ENCODE results near the gene CDH5. TPM values are rescaled to one million over a fixed set of nuclear protein-coding genes. Genes with fewer than 3 reads are reported as not detected.

Gene CDH5
- total and polyA plus RNA-seq, 8 donors, result 77.2 to 179 (median 154) TPM

DNA sequence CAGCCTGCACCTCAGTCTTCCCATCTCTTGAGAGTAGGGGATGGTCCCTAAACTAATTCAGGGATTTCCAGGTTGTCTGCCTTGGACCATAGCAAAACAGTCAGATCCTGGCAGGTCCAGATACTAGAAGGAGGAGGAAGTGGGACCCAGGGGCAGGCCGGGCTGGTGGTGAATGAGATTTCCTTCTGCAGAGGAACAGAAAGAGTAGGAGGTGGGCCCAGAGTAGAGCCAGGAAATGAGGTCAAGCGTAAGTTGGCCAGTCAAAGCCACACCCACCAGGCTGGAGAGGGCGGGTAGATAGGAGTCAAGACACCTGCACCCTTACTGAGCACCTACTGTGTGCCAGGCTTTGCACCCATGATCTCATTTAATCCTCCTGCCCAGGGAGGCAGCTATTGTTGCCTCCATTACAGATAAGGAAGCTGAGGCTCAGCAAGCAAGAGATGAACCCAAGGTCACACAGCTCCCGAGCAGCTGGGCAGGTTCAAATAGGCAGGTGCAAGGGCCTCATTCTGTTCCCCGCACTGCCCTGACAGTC, 2.6 kb downstream of the CDH5 start:
- Histone ChIP-seq H3K27ac (peak overlapping the region; percentile 76 to 78), H3K4me3 (peak overlapping the region in 1 of 2 donors; percentile 49), H3K27me3 (peaks cover 0 to 8% of the 10 kb centered on the region in 2 donors), H3K9me3 (no peaks in the 10 kb centered on the region), H3K36me3 (no peaks in the 10 kb centered on the region), H3K4me1 (peaks cover 0 to 45% of the 10 kb centered on the region in 2 donors)
- DNase-seq, result peak in 2 of 4 donors; percentile 54 to 68
- intact Hi-C loops (cut with DNase I), result no loop called here
- ATAC-seq, result peak; percentile 22
- TF ChIP-seq CTCF (IDR thresholded peaks at IDR 0.05), result no peak

- peak overlapping the region in 1 of 2 donors; percentile 78 for H3K27ac ChIP-seq
- H3K9me3 ChIP-seq, result no peaks in the 10 kb centered on the region
- peak overlapping the region in 1 of 2 donors; percentile 49 for H3K4me3 ChIP-seq
- peak in 1 of 4 donors; percentile 20 for DNase-seq
- TF ChIP-seq CTCF (IDR thresholded peaks at IDR 0.05), result no peak
- intact Hi-C loops (cut with DNase I), result no loop called here
- ATAC-seq, result no peak
- no peaks in the 10 kb centered on the region for H3K36me3 ChIP-seq
- no peaks in the 10 kb centered on the region for H3K27me3 ChIP-seq
- H3K4me1 ChIP-seq, result peaks cover 0 to 41% of the 10 kb centered on the region in 2 donors
Measured at GRCh38 chr16:66370786-66371684, 4.5 kb downstream of the CDH5 start.

- H3K4me1 ChIP-seq, result peaks cover 0 to 48% of the 10 kb centered on the region in 2 donors
- peak overlapping the region in 1 of 2 donors; percentile 8 for H3K27ac ChIP-seq
- no peak for ATAC-seq
- no peak overlapping the region for H3K4me3 ChIP-seq
- no peak for TF ChIP-seq CTCF (IDR thresholded peaks at IDR 0.05)
- H3K9me3 ChIP-seq, result no peaks in the 10 kb centered on the region
- intact Hi-C loops (cut with DNase I), result no loop called here
- H3K27me3 ChIP-seq, result no peaks in the 10 kb centered on the region
- peak in 2 of 4 donors; percentile 26 to 58 for DNase-seq
- H3K36me3 ChIP-seq, result no peaks in the 10 kb centered on the region
Measured at GRCh38 chr16:66372078-66372897, 5.8 kb downstream of the CDH5 start.

- no peak overlapping the region for H3K27ac ChIP-seq
- no peaks in the 10 kb centered on the region for H3K9me3 ChIP-seq
- peaks cover 0 to 52% of the 10 kb centered on the region in 2 donors for H3K4me1 ChIP-seq
- DNase-seq, result peak in 1 of 4 donors; percentile 19
- no peak for TF ChIP-seq CTCF (IDR thresholded peaks at IDR 0.05)
- ATAC-seq, result no peak
- H3K4me3 ChIP-seq, result no peak overlapping the region
- no peaks in the 10 kb centered on the region for H3K27me3 ChIP-seq
- intact Hi-C loops (cut with DNase I), result no loop called here
- no peaks in the 10 kb centered on the region for H3K36me3 ChIP-seq
Measured at GRCh38 chr16:66372898-66373155, 6.3 kb downstream of the CDH5 start.

- H3K36me3 ChIP-seq, result no peaks in the 10 kb centered on the region
- DNase-seq (no peak), ATAC-seq (no peak)
- no peaks in the 10 kb centered on the region for H3K27me3 ChIP-seq
- peaks cover 0 to 52% of the 10 kb centered on the region in 2 donors for H3K4me1 ChIP-seq
- no peak for TF ChIP-seq CTCF (IDR thresholded peaks at IDR 0.05)
- H3K4me3 ChIP-seq, result no peak overlapping the region
- no peaks in the 10 kb centered on the region for H3K9me3 ChIP-seq
- no peak overlapping the region for H3K27ac ChIP-seq
- intact Hi-C loops (cut with DNase I), result no loop called here
Measured at GRCh38 chr16:66373667-66374066, 7.2 kb downstream of the CDH5 start.
